C4-2B (cell line): ENCODE data around the gene MRAS.

Experiments used
- H3K27ac ChIP-seq: fragments of 450-650 bp; 2 replicates; pipeline ENCODE4 v1.5.1; 2017
- CTCF ChIP-seq: fragments of 450-650 bp; conservative IDR thresholded peaks from 2 replicates; pipeline ENCODE4 v1.5.1; 2017; ENCODE audit warnings: mild to moderate bottlenecking
- ZFX ChIP-seq: fragments of 450-650 bp; IDR thresholded peaks from 2 replicates; pipeline ENCODE4 v1.6.1; 2017

The MRAS gene

GRCh38 chr3:138394686-138395085, 46.3 kb downstream of the MRAS start:
- TF ChIP-seq ZFX (no peak), CTCF (no peak)
- H3K27ac ChIP-seq = no peak overlapping the region

- TF ChIP-seq CTCF = no peak
- no peak for TF ChIP-seq ZFX
- no peak overlapping the region for H3K27ac ChIP-seq
Measured at GRCh38 chr3:138395865-138396751, 47.7 kb downstream of the MRAS start.

GRCh38 chr3:138396752-138397410, 48.5 kb downstream of the MRAS start:
- H3K27ac ChIP-seq = no peak overlapping the region
- TF ChIP-seq ZFX (no peak), CTCF (no peak)

GRCh38 chr3:138397983-138398382, 49.6 kb downstream of the MRAS start:
- H3K27ac ChIP-seq = no peak overlapping the region
- no peak; the same call in 1 of the 2 replicates for TF ChIP-seq CTCF

- TF ChIP-seq CTCF (no peak), ZFX (no peak)
- H3K27ac ChIP-seq = no peak overlapping the region
Measured at GRCh38 chr3:138398791-138399575, 50.6 kb downstream of the MRAS start.

GRCh38 chr3:138399766-138400165, 51.4 kb downstream of the MRAS start:
- H3K27ac ChIP-seq = no peak overlapping the region

More at GRCh38 chr3:138399766-138400165, 51.4 kb downstream of the MRAS start:
- TF ChIP-seq ZFX = no peak
- no peak for TF ChIP-seq CTCF
